Measurements from ENCODE around the gene ZRANB3. TPM values are rescaled to one million over a fixed set of nuclear protein-coding genes. Genes with fewer than 3 reads are reported as not detected.

Gene ZRANB3
- total and polyA plus RNA-seq, 10 of the 15 experiments (the other 5 are each of a cell fraction or from before 2014, with no cell fraction given): 5.6 to 11.4 (median 9.9) TPM

GRCh38 chr2:135218426-135218825 lies 312.6 kb downstream of the ZRANB3 start (continued):
- TF ChIP-seq ELK1 (IDR thresholded peaks at IDR 0.05; ENCODE audit: low read depth, low read length) (no peak), EP300 (IDR thresholded peaks at IDR 0.05; ENCODE audit: borderline replicate concordance in 1 of 2, control insufficient read depth in 1 of 2, low read depth in 2 of 2, low read length in 2 of 2) (no peak), IRF4 (IDR thresholded peaks at IDR 0.05; ENCODE audit: low read depth, low read length) (no peak), NFXL1 (IDR thresholded peaks at IDR 0.05; ENCODE audit: borderline replicate concordance) (no peak), JUND (IDR thresholded peaks at IDR 0.05; ENCODE audit: low read depth, low read length) (no peak), KLF5 (IDR thresholded peaks at IDR 0.05; ENCODE audit: partially characterized antibody) (no peak)
- TF ChIP-seq, protein P1, sequence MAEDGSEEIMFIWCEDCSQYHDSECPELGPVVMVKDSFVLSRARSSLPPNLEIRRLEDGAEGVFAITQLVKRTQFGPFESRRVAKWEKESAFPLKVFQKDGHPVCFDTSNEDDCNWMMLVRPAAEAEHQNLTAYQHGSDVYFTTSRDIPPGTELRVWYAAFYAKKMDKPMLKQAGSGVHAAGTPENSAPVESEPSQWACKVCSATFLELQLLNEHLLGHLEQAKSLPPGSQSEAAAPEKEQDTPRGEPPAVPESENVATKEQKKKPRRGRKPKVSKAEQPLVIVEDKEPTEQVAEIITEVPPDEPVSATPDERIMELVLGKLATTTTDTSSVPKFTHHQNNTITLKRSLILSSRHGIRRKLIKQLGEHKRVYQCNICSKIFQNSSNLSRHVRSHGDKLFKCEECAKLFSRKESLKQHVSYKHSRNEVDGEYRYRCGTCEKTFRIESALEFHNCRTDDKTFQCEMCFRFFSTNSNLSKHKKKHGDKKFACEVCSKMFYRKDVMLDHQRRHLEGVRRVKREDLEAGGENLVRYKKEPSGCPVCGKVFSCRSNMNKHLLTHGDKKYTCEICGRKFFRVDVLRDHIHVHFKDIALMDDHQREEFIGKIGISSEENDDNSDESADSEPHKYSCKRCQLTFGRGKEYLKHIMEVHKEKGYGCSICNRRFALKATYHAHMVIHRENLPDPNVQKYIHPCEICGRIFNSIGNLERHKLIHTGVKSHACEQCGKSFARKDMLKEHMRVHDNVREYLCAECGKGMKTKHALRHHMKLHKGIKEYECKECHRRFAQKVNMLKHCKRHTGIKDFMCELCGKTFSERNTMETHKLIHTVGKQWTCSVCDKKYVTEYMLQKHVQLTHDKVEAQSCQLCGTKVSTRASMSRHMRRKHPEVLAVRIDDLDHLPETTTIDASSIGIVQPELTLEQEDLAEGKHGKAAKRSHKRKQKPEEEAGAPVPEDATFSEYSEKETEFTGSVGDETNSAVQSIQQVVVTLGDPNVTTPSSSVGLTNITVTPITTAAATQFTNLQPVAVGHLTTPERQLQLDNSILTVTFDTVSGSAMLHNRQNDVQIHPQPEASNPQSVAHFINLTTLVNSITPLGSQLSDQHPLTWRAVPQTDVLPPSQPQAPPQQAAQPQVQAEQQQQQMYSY (CRISPR knock-in tag; IDR thresholded peaks at IDR 0.05): no peak
- TF ChIP-seq, protein P2, sequence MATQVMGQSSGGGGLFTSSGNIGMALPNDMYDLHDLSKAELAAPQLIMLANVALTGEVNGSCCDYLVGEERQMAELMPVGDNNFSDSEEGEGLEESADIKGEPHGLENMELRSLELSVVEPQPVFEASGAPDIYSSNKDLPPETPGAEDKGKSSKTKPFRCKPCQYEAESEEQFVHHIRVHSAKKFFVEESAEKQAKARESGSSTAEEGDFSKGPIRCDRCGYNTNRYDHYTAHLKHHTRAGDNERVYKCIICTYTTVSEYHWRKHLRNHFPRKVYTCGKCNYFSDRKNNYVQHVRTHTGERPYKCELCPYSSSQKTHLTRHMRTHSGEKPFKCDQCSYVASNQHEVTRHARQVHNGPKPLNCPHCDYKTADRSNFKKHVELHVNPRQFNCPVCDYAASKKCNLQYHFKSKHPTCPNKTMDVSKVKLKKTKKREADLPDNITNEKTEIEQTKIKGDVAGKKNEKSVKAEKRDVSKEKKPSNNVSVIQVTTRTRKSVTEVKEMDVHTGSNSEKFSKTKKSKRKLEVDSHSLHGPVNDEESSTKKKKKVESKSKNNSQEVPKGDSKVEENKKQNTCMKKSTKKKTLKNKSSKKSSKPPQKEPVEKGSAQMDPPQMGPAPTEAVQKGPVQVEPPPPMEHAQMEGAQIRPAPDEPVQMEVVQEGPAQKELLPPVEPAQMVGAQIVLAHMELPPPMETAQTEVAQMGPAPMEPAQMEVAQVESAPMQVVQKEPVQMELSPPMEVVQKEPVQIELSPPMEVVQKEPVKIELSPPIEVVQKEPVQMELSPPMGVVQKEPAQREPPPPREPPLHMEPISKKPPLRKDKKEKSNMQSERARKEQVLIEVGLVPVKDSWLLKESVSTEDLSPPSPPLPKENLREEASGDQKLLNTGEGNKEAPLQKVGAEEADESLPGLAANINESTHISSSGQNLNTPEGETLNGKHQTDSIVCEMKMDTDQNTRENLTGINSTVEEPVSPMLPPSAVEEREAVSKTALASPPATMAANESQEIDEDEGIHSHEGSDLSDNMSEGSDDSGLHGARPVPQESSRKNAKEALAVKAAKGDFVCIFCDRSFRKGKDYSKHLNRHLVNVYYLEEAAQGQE (IDR thresholded peaks at IDR 0.05; ENCODE audit: low read depth, low read length): no peak

All from GM12878 (cell line).